GM23338 (cell line): Measurements from ENCODE around the gene DMRTC2. TPM values are rescaled to one million over a fixed set of nuclear protein-coding genes. Genes with fewer than 3 reads are reported as not detected.

ENCODE experiments used
- ATAC-seq: fragments of 200-7000 bp; cut with Tn5 transposase; 3 replicates; pipeline ENCODE4 v1.9.1; 2020
- DNase-seq: peaks from one replicate; pipeline ENCODE4 v3.0.0-alpha.2; 2015; ENCODE audit warnings: low spot score
- H2AFZ ChIP-seq: fragments of 200-600 bp; sonication (generic); 2 replicates; pipeline ENCODE4 v1.8.0; 2016; ENCODE audit warnings: antibody characterized with exemption, mild to moderate bottlenecking, moderate library complexity
- H3F3A ChIP-seq: fragments of 200-600 bp; sonication (generic); replicated peaks from 2 replicates; pipeline ENCODE4 v1.8.0; 2017; ENCODE audit warnings: antibody characterized with exemption, mixed run types, low read depth
- H3K27ac ChIP-seq: fragments of 200-600 bp; sonication (generic); 2 replicates; pipeline ENCODE4 v1.6.1; 2016; ENCODE audit warnings: low read depth
- H3K27me3 ChIP-seq: fragments of 200-600 bp; sonication (generic); 2 replicates; pipeline ENCODE4 v1.8.0; 2016; ENCODE audit warnings: mild to moderate bottlenecking, mixed run types, moderate library complexity; ENCODE audit not compliant: insufficient read depth
- H3K36me3 ChIP-seq: fragments of 200-600 bp; sonication (generic); 2 replicates; pipeline ENCODE4 v1.8.0; 2016; ENCODE audit warnings: mild to moderate bottlenecking; ENCODE audit not compliant: insufficient read depth
- H3K4me1 ChIP-seq: fragments of 200-600 bp; sonication (generic); 2 replicates; pipeline ENCODE4 v1.8.0; 2016; ENCODE audit warnings: mild to moderate bottlenecking, moderate library complexity; ENCODE audit not compliant: insufficient read depth
- H3K4me2 ChIP-seq: fragments of 200-600 bp; sonication (generic); 2 replicates; pipeline ENCODE4 v1.7.1; 2017; ENCODE audit warnings: mixed run types
- H3K4me3 ChIP-seq: fragments of 200-600 bp; sonication (generic); 2 replicates; pipeline ENCODE4 v1.6.1; 2016; ENCODE audit warnings: mixed run types
- H3K79me2 ChIP-seq: fragments of 200-600 bp; sonication (generic); replicated peaks from 2 replicates; pipeline ENCODE4 v1.8.0; 2017; ENCODE audit warnings: mild to moderate bottlenecking; ENCODE audit not compliant: insufficient read depth
- H3K9me2 ChIP-seq: fragments of 200-600 bp; sonication (generic); 2 replicates; pipeline ENCODE4 v1.8.0; 2017; ENCODE audit not compliant: insufficient read depth
- H4K20me1 ChIP-seq: fragments of 200-600 bp; sonication (generic); replicated peaks from 2 replicates; pipeline ENCODE4 v1.8.0; 2017; ENCODE audit warnings: mild to moderate bottlenecking; ENCODE audit not compliant: insufficient read depth
- H3K27ac Mint-ChIP-seq: 2 replicates; pipeline ENCODE4 v1.8.0; 2020; ENCODE audit warnings: inconsistent platforms, mild to moderate bottlenecking, moderate library complexity, mixed read lengths
- H3K27me3 Mint-ChIP-seq: 3 replicates; pipeline ENCODE4 v1.8.0; 2022; ENCODE audit warnings: low read depth, mild to moderate bottlenecking, moderate library complexity, mixed read lengths, inconsistent platforms; ENCODE audit not compliant: insufficient read depth, poor library complexity
- H3K36me3 Mint-ChIP-seq: 3 replicates; pipeline ENCODE4 v1.8.0; 2021; ENCODE audit warnings: low read depth, mild to moderate bottlenecking, inconsistent platforms, moderate library complexity, mixed read lengths
- H3K4me1 Mint-ChIP-seq: 3 replicates; pipeline ENCODE4 v1.8.0; 2020; ENCODE audit warnings: mild to moderate bottlenecking, inconsistent platforms, mixed read lengths
- H3K4me3 Mint-ChIP-seq: 3 replicates; pipeline ENCODE4 v1.8.0; 2021; ENCODE audit warnings: moderate library complexity, mild to moderate bottlenecking, inconsistent platforms, mixed read lengths
- H3K9me3 Mint-ChIP-seq: 3 replicates; pipeline ENCODE4 v1.8.0; 2020; ENCODE audit warnings: moderate library complexity, mild to moderate bottlenecking, inconsistent platforms, mixed read lengths
- CTCF ChIP-seq, 2 experiments: fragments of 200-600 bp in 1 of 2; sonication (generic) in 1 of 2; conservative IDR thresholded peaks; 2 replicates each; pipeline versions ENCODE4 v1.5.1 to v1.6.1; 2016 to 2017; ENCODE audit warnings: antibody characterized with exemption in 2 of 2, low read depth in 2 of 2, mild to moderate bottlenecking in 2 of 2, moderate library complexity in 1 of 2
- EZH2 ChIP-seq: fragments of 200-600 bp; sonication (generic); IDR thresholded peaks from one replicate; pipeline ENCODE4 v1.8.0; 2017; ENCODE audit warnings: antibody characterized with exemption, mild to moderate bottlenecking, low read depth; ENCODE audit not compliant: unreplicated experiment
- EZH2phosphoT487 ChIP-seq: fragments of 200-600 bp; sonication (generic); IDR thresholded peaks from one replicate; pipeline ENCODE4 v1.8.1; 2018; ENCODE audit warnings: antibody characterized with exemption; ENCODE audit not compliant: unreplicated experiment
- NANOG ChIP-seq: IDR thresholded peaks from 2 replicates; pipeline ENCODE4 v1.6.1; 2016; ENCODE audit warnings: antibody characterized with exemption, borderline replicate concordance
- STAT1 ChIP-seq: IDR thresholded peaks from one replicate; pipeline ENCODE4 v1.6.1; 2016; ENCODE audit warnings: antibody characterized with exemption; ENCODE audit not compliant: unreplicated experiment
- ZNF331 ChIP-seq: fragments of 250-450 bp; sonication (Bioruptor Pico); IDR thresholded peaks from 2 replicates; pipeline ENCODE4 v1.5.0; 2020; ENCODE audit warnings: low read depth, mild to moderate bottlenecking, moderate library complexity
- ZNF462 ChIP-seq: fragments of 250-450 bp; sonication (Bioruptor Pico); IDR thresholded peaks from 2 replicates; pipeline ENCODE4 v1.5.0; 2020; ENCODE audit warnings: mild to moderate bottlenecking, moderate library complexity
- polyA plus RNA-seq: library from polyadenylated mRNA; unstranded; fragments of >200 nt; fragmentation: Nextera tagmentation; extraction: Ambion mirVana; gene quantifications from 2 replicates; pipeline ENCODE4 v1.2.1, GENCODE V29; 2016
- total RNA-seq: library from RNA; depleted of rRNA; stranded (reverse); fragments of >200 nt; shearing (Covaris generic); gene quantifications from 2 replicates; pipeline ENCODE4 v1.2.3, GENCODE V29; 2014

Gene DMRTC2
- total and polyA plus RNA-seq, 2 experiments from 2014 or later: 0.21 TPM; not detected in 1

GRCh38 chr19:41821003-41821735, 23.7 kb upstream of the DMRTC2 start:
- Histone ChIP-seq H3K4me3 (no peak overlapping the region), H3K4me2 (no peak overlapping the region), H4K20me1 (no peaks in the 10 kb centered on the region), H3K79me2 (no peaks in the 10 kb centered on the region), H3K27me3 (no peaks in the 10 kb centered on the region), H3K9me2 (no peaks in the 10 kb centered on the region), H3K36me3 (no peaks in the 10 kb centered on the region), H3K4me1 (no peaks in the 10 kb centered on the region), H2AFZ (peak overlapping the region; percentile 66), H3F3A (no peaks in the 10 kb centered on the region), H3K27ac (no peak overlapping the region)
- Mint-ChIP-seq H3K4me3 (no peak overlapping the region), H3K9me3 (no peaks in the 10 kb centered on the region), H3K36me3 (no peaks in the 10 kb centered on the region), H3K27me3 (peaks cover 4% of the 10 kb centered on the region), H3K27ac (no peak overlapping the region), H3K4me1 (no peaks in the 10 kb centered on the region)
- TF ChIP-seq ZNF462 (CRISPR knock-in tag) (peak; percentile 35; the same call in 1 of the 2 replicates), EZH2phosphoT487 (no peak), NANOG (no peak), ZNF331 (CRISPR knock-in tag) (no peak), EZH2 (no peak), CTCF (conservative IDR thresholded peaks at IDR 0.05; ENCODE audit: low read depth in 2 of 2) (peak; percentile 89 to 96), STAT1 (no peak)
- ATAC-seq (peak; percentile 100), DNase-seq (peak; percentile 90)
